H7 (cell line): Measurements from ENCODE around the gene ZNF414. TPM values are rescaled to one million over a fixed set of nuclear protein-coding genes. Genes with fewer than 3 reads are reported as not detected.

Experiments
- DNase-seq: peaks from one replicate; pipeline ENCODE4 v3.0.0; 2012
- H3K27me3 ChIP-seq: 2 replicates; pipeline ENCODE4 v1.6.0; 2011; ENCODE audit warnings: mild to moderate bottlenecking, low read length; ENCODE audit not compliant: control insufficient read depth, insufficient read depth
- H3K36me3 ChIP-seq: replicated peaks from 2 replicates; pipeline ENCODE4 v1.5.1; 2011; ENCODE audit warnings: low read length; ENCODE audit not compliant: control insufficient read depth, insufficient read depth
- H3K4me3 ChIP-seq: 2 replicates; pipeline ENCODE4 v1.5.1; 2011; ENCODE audit warnings: low read depth, mild to moderate bottlenecking, control low read depth, low read length, moderate library complexity; ENCODE audit not compliant: insufficient read depth
- total RNA-seq: library from RNA; depleted of rRNA; stranded (reverse); fragments of >200 nt; shearing (Covaris generic); gene quantifications from 2 replicates; pipeline ENCODE4 v1.2.3, GENCODE V29; 2014

ZNF414 gene
- total RNA-seq, 1 experiment from 2014 or later, result 13.1 TPM

GRCh38 chr19:8489561-8490394, 24.2 kb downstream of the ZNF414 start:
- Histone ChIP-seq H3K36me3 (peaks cover 32% of the 10 kb centered on the region), H3K4me3 (no peak overlapping the region), H3K27me3 (no peaks in the 10 kb centered on the region)
- peak; percentile 68 for DNase-seq

GRCh38 chr19:8488365-8488764, 25.6 kb downstream of the ZNF414 start:
- H3K36me3 ChIP-seq, result peaks cover 40% of the 10 kb centered on the region
- H3K27me3 ChIP-seq, result no peaks in the 10 kb centered on the region
- no peak overlapping the region for H3K4me3 ChIP-seq
- DNase-seq, result no peak

GRCh38 chr19:8487137-8487851, 26.7 kb downstream of the ZNF414 start:
- Histone ChIP-seq H3K36me3 (peaks cover 46% of the 10 kb centered on the region), H3K4me3 (no peak overlapping the region), H3K27me3 (no peaks in the 10 kb centered on the region)
- peak; percentile 35 for DNase-seq

- H3K36me3 ChIP-seq, result peaks cover 49% of the 10 kb centered on the region
- no peak for DNase-seq
- H3K4me3 ChIP-seq, result no peak overlapping the region
- H3K27me3 ChIP-seq, result no peaks in the 10 kb centered on the region
These were observed 27.3 kb downstream of the ZNF414 start for GRCh38 chr19:8486661-8487136.

- Histone ChIP-seq H3K4me3 (no peak overlapping the region), H3K27me3 (no peaks in the 10 kb centered on the region), H3K36me3 (peaks cover 53% of the 10 kb centered on the region)
- no peak for DNase-seq
These were observed 28.2 kb downstream of the ZNF414 start for GRCh38 chr19:8485561-8486371.

GRCh38 chr19:8484331-8484894, 29.6 kb downstream of the ZNF414 start:
- Histone ChIP-seq H3K27me3 (no peaks in the 10 kb centered on the region), H3K4me3 (no peak overlapping the region), H3K36me3 (peaks cover 55% of the 10 kb centered on the region)
- no peak for DNase-seq

GRCh38 chr19:8483165-8483564, 30.8 kb downstream of the ZNF414 start:
- no peaks in the 10 kb centered on the region for H3K27me3 ChIP-seq
- H3K4me3 ChIP-seq, result no peak overlapping the region
- H3K36me3 ChIP-seq, result peaks cover 57% of the 10 kb centered on the region
- no peak for DNase-seq

GRCh38 chr19:8482696-8483095, 31.3 kb downstream of the ZNF414 start:
- peaks cover 58% of the 10 kb centered on the region for H3K36me3 ChIP-seq
- no peak overlapping the region for H3K4me3 ChIP-seq
- DNase-seq, result no peak
- H3K27me3 ChIP-seq, result no peaks in the 10 kb centered on the region

GRCh38 chr19:8481616-8482015, 32.4 kb downstream of the ZNF414 start:
- no peak overlapping the region for H3K4me3 ChIP-seq
- H3K36me3 ChIP-seq, result peaks cover 56% of the 10 kb centered on the region
- no peak for DNase-seq
- no peaks in the 10 kb centered on the region for H3K27me3 ChIP-seq

- no peak for DNase-seq
- H3K36me3 ChIP-seq, result peaks cover 54% of the 10 kb centered on the region
- H3K4me3 ChIP-seq, result no peak overlapping the region
- H3K27me3 ChIP-seq, result no peaks in the 10 kb centered on the region
These were observed 32.8 kb downstream of the ZNF414 start for GRCh38 chr19:8481201-8481600.

GRCh38 chr19:8478598-8478997, 35.4 kb downstream of the ZNF414 start:
- no peaks in the 10 kb centered on the region for H3K27me3 ChIP-seq
- DNase-seq, result no peak
- H3K4me3 ChIP-seq, result no peak overlapping the region
- peaks cover 55% of the 10 kb centered on the region for H3K36me3 ChIP-seq

- peaks cover 58% of the 10 kb centered on the region for H3K36me3 ChIP-seq
- H3K4me3 ChIP-seq, result no peak overlapping the region
- no peaks in the 10 kb centered on the region for H3K27me3 ChIP-seq
- no peak for DNase-seq
These were observed 36.1 kb downstream of the ZNF414 start for GRCh38 chr19:8477889-8478288.

- no peak for DNase-seq
- peaks cover 56% of the 10 kb centered on the region for H3K36me3 ChIP-seq
- H3K4me3 ChIP-seq, result no peak overlapping the region
- H3K27me3 ChIP-seq, result no peaks in the 10 kb centered on the region
These were observed 37.4 kb downstream of the ZNF414 start for GRCh38 chr19:8476524-8476923.

- DNase-seq, result no peak
- Histone ChIP-seq H3K4me3 (no peak overlapping the region), H3K27me3 (no peaks in the 10 kb centered on the region), H3K36me3 (peaks cover 62% of the 10 kb centered on the region)
These were observed 39.0 kb downstream of the ZNF414 start for GRCh38 chr19:8475005-8475404.
